K562 (cell line): ENCODE measurements around the gene CDCA5. TPM values are rescaled to one million over a fixed set of nuclear protein-coding genes. Genes with fewer than 3 reads are reported as not detected.

ENCODE experiments used
- ARID4B ChIP-seq: sonication (generic); formaldehyde crosslinking; IDR thresholded peaks from 2 replicates; pipeline ENCODE4 v1.8.0; 2022; ENCODE audit warnings: mild to moderate bottlenecking, missing genetic modification reagents
- CBFB ChIP-seq: sonication (generic); formaldehyde crosslinking; IDR thresholded peaks from 2 replicates; pipeline ENCODE4 v1.4.0; 2020; ENCODE audit warnings: mild to moderate bottlenecking, missing genetic modification reagents
- HMBOX1 ChIP-seq: sonication (generic); IDR thresholded peaks from 2 replicates; pipeline ENCODE4 v1.6.1; 2016
- HMGN3 ChIP-seq: IDR thresholded peaks from 2 replicates; pipeline ENCODE4 v1.6.1; 2011; ENCODE audit warnings: borderline replicate concordance, low read depth, mild to moderate bottlenecking, mixed read lengths, low read length; ENCODE audit not compliant: insufficient read length; ENCODE audit errors: extremely low read depth
- HNRNPH1 ChIP-seq: fragments of 200-400 bp; formaldehyde crosslinking; optimal IDR thresholded peaks from 2 replicates; pipeline ENCODE3; 2017; ENCODE audit warnings: low read depth, mild to moderate bottlenecking, low read length, moderate library complexity
- KDM1A ChIP-seq, 2 experiments: fragments of 450-650 bp; IDR thresholded peaks; 2 replicates each; pipeline ENCODE4 v1.6.1; 2016; ENCODE audit warnings: mild to moderate bottlenecking in 2 of 2
- MAFK ChIP-seq: IDR thresholded peaks from 2 replicates; pipeline ENCODE4 v1.6.1; 2011; ENCODE audit warnings: low read length, improper control_type of control experiment
- NEUROD1 ChIP-seq: fragments of 150-350 bp; IDR thresholded peaks from 2 replicates; pipeline ENCODE4 v1.6.1; 2014; ENCODE audit warnings: borderline replicate concordance, low read length, low read depth; ENCODE audit not compliant: partially characterized antibody
- NFE2L1 ChIP-seq: fragments of 450-650 bp; IDR thresholded peaks from 2 replicates; pipeline ENCODE4 v1.6.1; 2016; ENCODE audit warnings: missing genetic modification characterization, low read depth, mild to moderate bottlenecking, missing compliant biosample characterization, moderate library complexity, borderline replicate concordance
- PPARD ChIP-seq: fragments of 250-450 bp; sonication (Bioruptor Pico); IDR thresholded peaks from 2 replicates; pipeline ENCODE4 v1.8.0; 2022; ENCODE audit warnings: inconsistent platforms, mild to moderate bottlenecking, moderate library complexity
- TAF1 ChIP-seq: IDR thresholded peaks from 2 replicates; pipeline ENCODE4 v1.6.1; 2011; ENCODE audit warnings: mild to moderate bottlenecking, low read length, moderate library complexity; ENCODE audit not compliant: insufficient read depth, control insufficient read depth, severe bottlenecking; ENCODE audit errors: extremely low read depth
- USF1 ChIP-seq: sonication (generic); formaldehyde crosslinking; IDR thresholded peaks from 2 replicates; pipeline ENCODE4 v1.9.0; 2022; ENCODE audit warnings: mild to moderate bottlenecking, missing genetic modification reagents
- YBX1 ChIP-seq: fragments of 450-650 bp; IDR thresholded peaks from 2 replicates; pipeline ENCODE4 v1.7.1; 2016; ENCODE audit warnings: mild to moderate bottlenecking
- ZNF184 ChIP-seq: sonication (generic); formaldehyde crosslinking; IDR thresholded peaks from 2 replicates; pipeline ENCODE4 v1.5.0; 2020; ENCODE audit warnings: missing genetic modification reagents
- ZNF609 ChIP-seq: sonication (generic); formaldehyde crosslinking; IDR thresholded peaks from 2 replicates; pipeline ENCODE4 v1.8.1; 2023; ENCODE audit warnings: missing genetic modification reagents, mild to moderate bottlenecking, borderline replicate concordance
- polyA plus RNA-seq, 8 experiments: library from polyadenylated mRNA; depleted of rRNA in 4 of 8; stranded (reverse) in 5 of 8; unstranded in 3 of 8; fragments of >200 nt; fragmentation: Nextera tagmentation in 2 of 8; fragmentation: Illumina TruSeq in 1 of 8; extraction: Ambion mirVana in 2 of 8; extraction: Trizol in 1 of 8; gene quantifications; 2 replicates each; pipeline versions ENCODE4 v1.2.1 to v1.2.3, GENCODE V29; 2011 to 2014; ENCODE audit warnings: inconsistent platforms in 1 of 8, missing spikeins in 1 of 8
- total RNA-seq, 7 experiments: library from RNA; depleted of rRNA in 6 of 7; stranded (reverse); fragments of >200 nt in 6 of 7; fragmentation: Illumina TruSeq in 2 of 7; extraction: Trizol in 2 of 7; gene quantifications; 2 replicates each; pipeline versions ENCODE4 v1.2.1 to v1.2.3, GENCODE V29; 2011 to 2021; ENCODE audit warnings: low replicate concordance in 1 of 7

The CDCA5 gene
- total and polyA plus RNA-seq, 9 of the 15 experiments (the other 6 are each of a cell fraction or from before 2014, with no cell fraction given): 18.9 to 94.3 (median 64.6) TPM

- TF ChIP-seq USF1 (CRISPR knock-in tag) (no peak; the same call in 1 of the 2 replicates), NFE2L1 (no peak), KDM1A (IDR thresholded peaks at IDR 0.05) (no peak), MAFK (0 out of 2 replicates have a peak, but pooled peaks have one; percentile 20), YBX1 (no peak), NEUROD1 (peak; percentile 52), TAF1 (peak; percentile 98), ARID4B (CRISPR knock-in tag) (0 out of 2 replicates have a peak, but pooled peaks have one; percentile 8), HMGN3 (peak; percentile 37), PPARD (no peak), HNRNPH1 (no peak), ZNF609 (peak; percentile 97; the same call in 1 of the 2 replicates), ZNF184 (CRISPR knock-in tag) (no peak), CBFB (CRISPR knock-in tag) (no peak), HMBOX1 (no peak)
Observed at GRCh38 chr11:65121865-65122696, 38.2 kb upstream of the CDCA5 start, which contains the start of the genes FAU and MRPL49 (continued).
